Retinal pigment epithelial cell (primary cell): ENCODE measurements around the gene NRG4.
"Not testable (repeated sequence)": the region's sequence is repeated elsewhere in the genome, so short reads cannot be mapped to it uniquely, and the experiment has no call there.

Source experiments
- DNase-seq: peaks from one replicate; pipeline ENCODE4 v3.0.0-alpha.2; 2010; ENCODE audit warnings: low read depth
- H3K4me3 ChIP-seq: 2 replicates; pipeline ENCODE4 v1.5.1; 2011; ENCODE audit warnings: mild to moderate bottlenecking, low read length, control low read depth, moderate library complexity
- TF ChIP-seq, protein P1 (sequence below): conservative IDR thresholded peaks from 2 replicates; pipeline ENCODE4 v1.5.1; 2011; ENCODE audit warnings: low read depth, low read length, control low read depth, inconsistent platforms

Gene NRG4

DNA sequence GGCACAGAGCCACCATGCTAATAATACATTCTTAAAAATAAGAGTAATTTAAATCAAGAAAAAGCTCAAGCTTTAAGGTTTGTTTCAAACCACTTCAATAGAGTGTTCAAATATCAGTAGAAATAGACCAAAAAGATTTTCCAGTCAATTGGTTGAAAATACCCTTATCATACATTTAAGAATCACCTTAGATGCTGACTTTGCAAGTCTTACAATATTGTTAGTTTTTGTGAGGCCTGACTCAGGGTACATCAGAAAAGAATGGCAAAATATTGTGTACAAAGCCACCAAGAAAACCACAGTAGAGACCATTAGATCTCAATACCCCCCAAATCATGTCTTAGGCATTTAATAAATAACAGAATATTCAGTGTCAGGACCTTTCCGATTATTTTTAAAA lies 19.8 kb upstream of the NRG4 start:
- H3K4me3 ChIP-seq: no peak overlapping the region
- TF ChIP-seq, protein P1, sequence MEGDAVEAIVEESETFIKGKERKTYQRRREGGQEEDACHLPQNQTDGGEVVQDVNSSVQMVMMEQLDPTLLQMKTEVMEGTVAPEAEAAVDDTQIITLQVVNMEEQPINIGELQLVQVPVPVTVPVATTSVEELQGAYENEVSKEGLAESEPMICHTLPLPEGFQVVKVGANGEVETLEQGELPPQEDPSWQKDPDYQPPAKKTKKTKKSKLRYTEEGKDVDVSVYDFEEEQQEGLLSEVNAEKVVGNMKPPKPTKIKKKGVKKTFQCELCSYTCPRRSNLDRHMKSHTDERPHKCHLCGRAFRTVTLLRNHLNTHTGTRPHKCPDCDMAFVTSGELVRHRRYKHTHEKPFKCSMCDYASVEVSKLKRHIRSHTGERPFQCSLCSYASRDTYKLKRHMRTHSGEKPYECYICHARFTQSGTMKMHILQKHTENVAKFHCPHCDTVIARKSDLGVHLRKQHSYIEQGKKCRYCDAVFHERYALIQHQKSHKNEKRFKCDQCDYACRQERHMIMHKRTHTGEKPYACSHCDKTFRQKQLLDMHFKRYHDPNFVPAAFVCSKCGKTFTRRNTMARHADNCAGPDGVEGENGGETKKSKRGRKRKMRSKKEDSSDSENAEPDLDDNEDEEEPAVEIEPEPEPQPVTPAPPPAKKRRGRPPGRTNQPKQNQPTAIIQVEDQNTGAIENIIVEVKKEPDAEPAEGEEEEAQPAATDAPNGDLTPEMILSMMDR: no peak
- no peak for DNase-seq

DNA sequence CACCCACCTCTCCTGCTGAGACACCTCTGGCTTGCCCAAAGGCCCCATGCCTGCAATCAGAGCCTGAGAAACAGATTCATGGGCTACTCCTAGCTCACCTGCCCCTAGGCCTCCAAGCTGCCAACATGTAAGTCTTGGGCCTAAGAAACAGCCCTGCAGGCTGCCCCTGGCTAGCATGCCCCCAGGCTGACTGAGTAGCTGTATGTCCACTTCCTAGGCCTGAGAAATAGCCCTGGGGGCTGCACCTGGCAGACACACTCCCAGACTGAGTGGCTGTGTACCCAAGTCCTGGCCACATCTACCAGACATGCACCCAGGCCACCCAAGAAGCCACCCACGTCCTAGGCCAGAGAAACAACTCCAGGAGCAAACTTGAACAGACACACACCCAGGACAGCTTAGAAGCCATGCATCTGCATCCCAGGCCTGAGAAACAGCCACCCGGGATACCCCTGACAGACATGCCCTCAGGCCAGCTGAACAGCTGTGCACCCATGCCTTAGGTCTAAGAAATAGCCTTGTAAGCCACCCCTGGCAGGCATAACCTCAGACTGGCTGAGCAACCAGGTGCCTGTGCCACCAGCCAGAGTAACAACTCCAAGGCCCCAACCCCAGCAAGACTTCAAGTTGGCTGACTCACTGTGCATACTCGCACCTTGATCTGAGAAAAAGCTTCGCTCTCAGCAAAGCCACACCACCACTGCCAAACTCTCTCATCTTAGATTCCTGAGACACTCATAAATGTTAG lies 12.0 kb upstream of the NRG4 start:
- no peak for DNase-seq
- TF ChIP-seq, protein P1: no peak
- no peak overlapping the region for H3K4me3 ChIP-seq

DNA sequence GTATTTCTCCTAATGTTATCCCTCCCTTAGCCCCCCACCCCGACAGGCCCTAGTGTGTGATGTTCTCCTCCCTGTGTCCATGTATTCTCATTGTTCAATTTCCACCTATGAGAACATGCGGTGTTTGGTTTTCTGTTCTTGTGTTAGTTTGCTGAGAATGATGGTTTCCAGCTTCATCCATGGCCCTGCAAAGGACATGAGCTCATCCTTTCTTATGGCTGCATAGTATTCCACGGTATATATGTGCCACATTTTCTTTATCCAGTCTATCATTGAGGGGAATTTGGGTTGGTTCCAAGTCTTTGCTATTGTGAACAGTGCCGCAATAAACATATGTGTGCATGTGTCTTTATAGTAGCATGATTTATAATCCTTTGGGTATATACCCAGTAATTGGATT lies 1.2 kb upstream of the NRG4 start:
- not testable (repeated sequence) for DNase-seq, H3K4me3 ChIP-seq

DNA sequence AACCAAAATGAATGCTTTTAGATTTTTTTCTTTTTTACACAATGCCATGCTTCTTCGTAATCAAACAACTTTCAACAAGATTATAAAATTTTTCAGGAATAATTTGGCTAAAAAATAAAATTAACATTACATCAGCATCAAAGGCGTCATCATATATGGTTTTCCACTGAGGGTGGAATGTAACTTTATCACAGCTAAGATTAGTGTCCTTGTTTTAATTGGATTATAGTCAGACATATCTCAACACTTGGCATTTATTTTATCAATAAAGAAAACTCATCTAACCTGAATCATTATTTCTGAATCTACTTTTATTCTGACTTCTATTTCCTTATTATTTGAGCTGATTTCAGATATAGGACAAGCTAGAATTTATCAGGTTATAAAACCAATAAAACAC lies 1.6 kb downstream of the NRG4 start:
- DNase-seq: no peak
- no peak overlapping the region for H3K4me3 ChIP-seq
- TF ChIP-seq, protein P1: no peak

DNA sequence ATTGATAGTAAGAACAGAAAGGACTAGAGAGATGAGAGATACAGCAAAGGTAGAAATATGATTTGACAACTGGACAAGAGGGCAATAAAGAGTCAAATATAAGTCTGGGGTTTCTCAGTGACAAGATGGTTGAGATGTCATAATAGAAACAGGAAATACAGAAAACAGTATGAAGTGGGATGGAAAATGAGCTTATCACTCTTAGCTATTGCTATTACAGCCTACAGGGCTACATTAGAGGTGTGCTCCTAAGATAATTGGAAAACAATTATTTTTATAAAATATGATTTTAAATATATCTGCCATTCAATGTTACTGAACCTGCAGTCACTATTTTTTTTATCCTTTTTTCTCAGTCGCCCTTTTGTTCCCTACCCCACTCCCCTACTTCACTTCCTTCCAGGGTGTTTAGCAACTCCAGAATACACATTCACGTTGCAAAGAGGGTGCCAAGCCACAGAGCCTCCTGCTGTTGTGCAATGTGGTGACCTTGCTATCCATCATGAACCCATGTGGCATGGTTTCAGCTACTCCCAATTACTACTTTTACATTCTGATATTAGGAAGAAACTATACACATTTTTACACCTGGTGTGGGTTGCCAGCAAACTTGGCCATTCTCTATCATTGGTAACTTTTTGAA lies 6.0 kb downstream of the NRG4 start:
- TF ChIP-seq, protein P1: no peak
- H3K4me3 ChIP-seq: no peak overlapping the region
- no peak for DNase-seq

DNA sequence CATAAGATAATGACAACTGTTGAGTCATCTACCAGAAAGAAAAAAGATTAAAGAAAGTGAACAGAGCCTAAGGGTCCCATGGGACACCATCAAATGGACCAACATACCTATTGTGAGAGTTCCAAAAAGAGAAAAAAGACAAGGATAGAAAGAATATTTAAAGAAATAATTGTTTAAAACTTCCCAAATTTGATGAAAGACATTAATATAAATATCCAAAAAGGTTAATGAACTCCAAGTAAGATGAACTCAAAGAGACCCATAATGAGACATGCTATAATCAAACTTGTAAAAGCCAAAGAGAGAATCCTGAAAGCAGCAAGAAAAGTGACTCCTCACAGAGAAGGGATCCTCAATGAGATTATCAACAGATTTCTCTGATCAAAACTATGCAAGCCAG lies 8.9 kb downstream of the NRG4 start:
- TF ChIP-seq, protein P1: no peak
- no peak overlapping the region for H3K4me3 ChIP-seq
- DNase-seq: no peak

DNA sequence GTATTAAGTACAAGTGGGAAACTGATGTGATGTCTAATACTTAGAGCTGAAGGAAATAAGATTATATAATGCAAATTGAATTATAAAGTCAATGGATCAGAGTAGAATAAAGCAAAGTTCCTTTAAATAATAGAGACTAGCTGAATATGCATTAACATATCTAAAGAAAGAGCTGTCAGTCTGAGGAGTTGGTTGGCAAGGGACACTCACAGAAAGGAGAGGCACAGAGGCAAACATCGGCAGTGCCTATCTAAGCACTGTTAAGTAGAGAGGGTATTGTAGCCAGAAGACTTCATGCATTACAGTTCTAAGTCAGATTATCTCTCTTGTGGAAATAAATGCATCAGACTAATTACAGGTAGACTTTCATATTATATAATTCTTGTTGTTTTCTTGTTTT lies 16.6 kb downstream of the NRG4 start:
- TF ChIP-seq, protein P1: no peak
- no peak for DNase-seq
- no peak overlapping the region for H3K4me3 ChIP-seq
